Ecto neural progenitor cell (in vitro differentiated cells): ENCODE results near the gene PTCH1.

Source experiments
- DNase-seq: peaks from one replicate; pipeline ENCODE4 v3.0.0-alpha.2; 2018; ENCODE audit warnings: low spot score

Gene PTCH1

DNA sequence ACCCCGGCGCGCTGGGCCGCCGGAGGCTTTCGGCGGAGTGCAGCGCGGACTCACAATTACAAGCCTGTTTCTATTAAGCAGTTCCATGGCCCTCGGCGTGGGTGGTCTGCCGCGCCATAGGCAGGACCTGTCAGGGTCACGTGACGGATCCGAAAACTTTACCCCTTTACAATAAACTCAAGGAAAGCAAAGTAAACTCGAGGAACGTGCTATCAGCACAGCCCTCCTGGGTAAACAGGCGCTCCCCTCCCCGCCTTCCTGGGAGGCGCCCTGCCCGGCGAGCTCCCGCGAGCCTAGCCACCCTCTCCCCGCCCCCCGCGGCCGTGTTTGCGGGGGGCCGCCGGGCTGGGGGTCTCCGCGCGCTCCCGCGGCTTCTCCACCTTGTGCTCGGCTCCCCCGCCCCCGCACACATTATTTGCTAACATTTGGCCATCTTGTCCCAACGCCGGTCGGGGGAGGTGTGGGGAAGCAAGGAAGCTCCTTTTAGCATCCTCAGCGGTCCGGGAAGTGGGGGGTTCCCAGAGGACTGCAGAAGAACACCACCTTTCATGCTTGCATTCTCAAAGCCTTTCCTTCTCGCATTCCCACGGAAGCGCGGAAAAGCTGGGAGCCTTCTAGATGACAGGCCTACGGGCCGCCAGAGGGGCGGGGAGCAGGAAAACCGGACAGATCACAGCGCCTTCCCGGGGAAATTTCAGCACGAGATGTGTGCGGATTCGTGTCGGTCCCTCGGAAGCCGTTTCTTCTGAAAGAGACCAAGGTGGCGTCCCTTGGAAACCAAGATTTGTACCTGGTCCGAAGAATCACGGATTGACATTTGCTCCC, at the start of gene PTCH1:
Gene PTCH1 (minus strand): TSS at position 238 of the 825 bp plus-strand sequence.
- DNase-seq: peak; percentile 84

DNA sequence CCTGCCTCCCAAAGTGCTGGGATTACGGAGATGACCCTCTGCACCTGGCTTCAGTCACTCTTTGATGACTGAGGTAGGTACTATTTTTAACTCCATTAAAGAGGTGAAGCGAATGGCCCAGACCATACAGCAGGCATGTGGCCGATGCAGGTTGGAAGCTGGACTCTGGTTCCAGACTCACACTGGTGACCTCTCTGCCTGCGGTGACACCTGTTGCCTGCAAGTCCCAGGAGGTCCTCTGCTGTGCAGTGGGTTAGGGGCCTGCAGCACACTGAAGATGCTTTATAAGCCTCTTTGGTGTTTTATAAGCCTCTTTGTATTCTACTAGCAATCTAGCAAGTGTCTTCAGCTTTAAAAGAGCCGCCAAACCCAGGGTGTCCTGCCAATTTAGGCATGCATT, 49.2 kb upstream of the PTCH1 start:
- no peak for DNase-seq

DNA sequence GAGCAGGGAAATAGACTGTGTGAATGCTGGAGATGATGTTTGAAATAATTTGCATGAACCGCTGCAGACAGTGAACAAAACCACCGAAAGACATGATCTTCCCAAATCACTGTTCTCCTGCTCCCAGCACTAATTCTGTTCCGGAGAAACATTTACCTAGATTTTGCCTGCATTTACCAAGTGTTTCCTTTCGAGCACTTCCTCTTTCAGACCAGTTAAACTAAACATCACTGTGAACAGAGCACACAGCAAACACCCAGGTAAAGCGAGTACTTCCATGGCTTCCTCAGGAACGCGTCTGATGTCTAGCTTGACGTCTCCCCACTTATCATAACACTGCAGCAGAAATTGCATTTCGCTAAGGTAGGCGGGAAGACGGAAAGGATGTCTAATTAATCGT, 45.1 kb upstream of the PTCH1 start:
- DNase-seq: no peak

DNA sequence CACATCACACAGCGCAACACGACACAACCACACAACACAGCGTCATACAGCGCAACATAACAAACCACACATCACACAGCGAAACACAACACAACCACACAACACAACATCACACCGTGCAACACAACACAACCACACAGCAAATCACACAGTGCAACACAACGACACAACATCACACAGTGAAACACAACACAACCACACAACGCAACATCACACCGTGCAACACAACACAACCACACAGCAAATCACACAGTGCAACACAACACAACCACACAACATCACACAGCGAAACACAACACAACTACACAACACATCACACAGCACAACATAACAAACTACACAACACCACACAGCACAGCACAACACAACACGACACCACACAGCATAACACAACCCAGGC, 40.4 kb upstream of the PTCH1 start:
- DNase-seq: no peak

DNA sequence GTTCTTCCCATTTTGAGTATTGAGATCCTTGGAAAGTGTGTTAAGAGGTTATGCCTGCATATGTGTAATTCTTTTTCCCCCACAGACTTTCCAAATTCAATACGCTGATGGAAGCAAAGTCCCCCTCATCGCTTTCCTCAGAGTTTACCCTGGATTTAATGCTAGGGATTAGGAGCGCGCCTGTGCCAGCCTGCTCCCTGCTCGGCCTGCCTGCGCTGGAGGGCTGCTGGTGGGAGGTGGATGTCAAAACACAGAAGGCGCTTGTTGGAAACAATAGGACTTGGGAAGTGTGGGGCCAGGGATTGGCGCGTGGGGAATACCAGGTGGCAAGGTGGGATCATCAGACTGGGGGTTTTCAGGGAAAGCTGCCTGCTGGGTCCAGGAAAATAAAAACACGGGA, 39.8 kb upstream of the PTCH1 start:
- DNase-seq: peak; percentile 63

DNA sequence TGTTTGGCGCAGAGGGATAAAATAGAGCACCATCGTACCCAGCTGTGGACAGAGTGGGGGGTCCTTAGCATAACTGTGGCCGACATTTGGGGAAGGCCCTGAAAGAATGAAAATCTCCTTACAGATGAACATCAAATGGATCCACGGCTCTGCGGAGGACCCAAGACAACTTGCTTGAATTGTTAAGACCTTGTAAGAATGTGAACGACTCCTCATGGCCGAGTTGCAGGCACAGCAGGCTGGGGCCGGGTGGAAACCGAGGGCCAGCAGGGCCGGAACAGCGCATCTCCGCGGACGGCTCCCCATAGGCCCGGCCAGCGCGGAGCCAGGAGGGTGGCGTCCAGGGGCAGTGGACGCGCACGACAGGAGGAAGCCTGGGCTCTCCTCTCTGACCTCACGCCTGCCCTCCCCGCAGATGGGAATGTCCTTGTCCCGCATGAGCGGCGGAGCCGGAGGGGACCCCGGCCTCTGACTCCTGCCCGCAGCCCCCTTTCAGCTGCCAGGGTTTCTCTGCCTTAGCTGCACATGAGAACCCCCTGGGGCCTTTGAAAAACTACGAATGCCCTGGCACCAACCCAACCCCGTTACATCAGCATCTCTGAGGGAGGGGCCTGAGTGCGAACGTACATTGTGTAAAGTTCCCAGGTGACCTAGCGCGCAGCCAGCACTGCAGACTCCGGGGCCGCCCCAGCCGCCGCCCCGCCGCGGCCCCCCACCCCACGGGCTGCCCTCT, 36.2 kb upstream of the PTCH1 start:
- peak; percentile 68 for DNase-seq

DNA sequence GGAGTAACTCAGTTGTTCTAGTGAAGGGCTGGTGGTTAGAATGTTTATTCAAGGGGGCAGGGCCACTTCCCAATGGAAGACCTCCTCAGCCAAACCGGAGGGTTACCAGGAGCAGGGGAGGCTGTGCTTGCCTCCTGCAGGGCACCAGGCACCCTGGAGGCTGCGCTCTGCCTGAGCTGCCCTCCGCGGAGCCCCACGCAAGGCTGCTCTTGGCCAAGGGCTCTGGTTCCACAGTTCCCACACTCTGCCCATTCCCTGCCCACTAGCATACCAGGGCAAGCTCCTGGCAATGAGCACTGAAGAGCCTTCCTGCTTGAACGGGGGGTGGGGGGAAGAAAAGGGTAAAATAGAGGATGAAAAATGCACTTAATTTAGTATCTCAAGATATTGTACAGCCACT, 35.5 kb upstream of the PTCH1 start:
- DNase-seq: peak; percentile 43

DNA sequence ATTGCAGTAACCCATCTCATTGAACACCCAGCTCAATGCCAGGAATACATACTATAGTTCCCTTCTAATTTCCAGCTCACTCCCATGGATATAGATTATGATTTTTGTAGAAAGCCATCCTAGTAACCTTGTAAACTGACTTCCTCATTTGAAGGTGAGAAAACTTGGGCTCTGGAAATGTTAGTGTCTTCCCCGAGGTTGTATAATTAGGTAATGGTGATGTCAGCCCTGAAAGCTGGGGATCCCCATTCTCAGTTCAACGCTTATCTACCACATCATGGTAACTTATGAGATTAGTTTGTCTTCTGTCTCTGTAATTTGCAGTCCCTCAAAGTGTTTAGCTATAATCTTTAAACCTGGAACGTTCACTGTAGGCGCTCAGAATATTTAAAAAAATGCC, 34.6 kb upstream of the PTCH1 start:
- DNase-seq: no peak

DNA sequence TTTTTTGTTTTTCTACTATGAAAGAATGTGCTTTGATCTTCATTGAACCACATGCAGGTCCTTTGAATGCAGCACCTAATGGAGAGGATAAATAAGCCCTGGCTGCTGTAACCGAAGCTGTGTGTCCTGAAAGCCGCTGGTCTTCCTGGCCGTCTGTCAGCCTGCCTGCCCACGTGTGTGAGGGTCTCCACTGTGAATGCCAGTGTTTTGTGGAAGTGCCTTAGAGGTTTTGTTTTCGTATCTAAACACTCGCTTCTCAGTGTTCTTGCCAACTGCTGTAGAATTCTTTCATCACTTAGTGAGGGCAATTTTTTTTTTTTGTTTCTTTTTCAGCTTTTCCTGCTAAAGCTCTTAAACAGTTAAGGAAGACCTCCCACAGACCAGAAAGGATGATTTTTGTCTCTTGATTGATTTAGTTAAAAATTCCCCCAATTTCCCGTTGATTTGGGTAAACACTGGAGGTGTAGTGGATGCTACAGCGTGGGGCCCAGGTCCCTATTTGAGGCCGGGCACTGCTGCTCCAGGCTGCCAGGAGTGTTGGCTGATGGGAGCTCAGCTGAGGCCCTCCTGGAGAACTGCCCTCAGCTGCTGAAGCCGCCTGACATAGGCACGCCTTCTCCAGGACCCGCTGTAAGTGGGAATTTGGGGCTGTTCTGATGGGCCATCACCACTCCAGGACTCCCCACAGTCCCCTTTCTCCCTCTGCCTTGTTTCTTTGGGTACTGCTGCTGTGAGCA, 29.2 kb upstream of the PTCH1 start:
- DNase-seq: no peak

DNA sequence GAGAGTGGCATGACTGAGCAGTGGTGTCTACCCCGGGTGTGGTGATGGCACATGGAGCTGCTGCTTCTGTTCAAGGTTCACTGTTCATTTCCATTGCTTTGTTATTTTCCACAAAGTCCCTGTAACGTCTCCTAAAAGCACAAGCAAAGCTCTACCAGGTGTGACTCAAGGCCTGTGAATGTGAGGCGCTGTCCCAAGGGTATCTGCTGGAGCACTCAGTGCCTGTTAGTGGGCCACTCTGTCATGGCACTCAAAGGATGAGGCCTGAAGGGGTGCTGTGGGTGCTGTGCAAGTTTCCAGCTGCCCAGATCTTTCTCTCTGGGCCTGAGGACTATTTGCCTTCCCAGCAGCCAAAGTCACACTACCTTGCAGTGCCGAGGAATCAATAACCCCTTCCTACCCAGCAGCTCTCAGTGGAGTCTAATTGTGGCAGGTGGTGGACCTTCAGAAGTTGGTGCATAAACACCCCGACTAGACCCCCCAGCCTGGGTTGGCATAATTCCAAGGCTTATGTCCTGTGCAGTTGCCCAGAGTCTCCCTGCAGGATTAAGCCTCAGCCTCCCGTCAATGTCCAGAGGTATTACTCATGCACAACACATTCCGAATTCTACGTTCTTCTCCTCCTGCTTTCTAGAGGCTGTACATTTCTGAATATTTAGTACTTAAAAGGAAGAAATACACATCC, 17.4 kb upstream of the PTCH1 start:
- DNase-seq: no peak

DNA sequence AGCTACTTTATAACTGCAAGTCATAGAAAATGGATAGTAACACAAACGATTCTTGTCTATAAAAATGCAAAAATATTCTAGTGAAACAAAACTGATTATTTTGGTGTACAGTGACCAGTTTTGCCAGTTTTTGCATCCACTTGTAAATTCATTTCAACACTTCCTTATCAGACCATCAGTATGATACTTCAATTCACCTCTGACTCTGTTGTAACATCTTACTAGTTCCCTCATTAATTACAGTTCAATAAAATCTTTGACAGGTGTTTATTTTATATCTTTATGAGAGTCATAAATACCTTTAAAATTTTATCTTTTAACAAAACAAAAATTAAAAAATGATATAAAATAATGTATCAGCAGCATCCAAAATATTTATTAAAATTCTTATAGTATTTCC, 13.1 kb upstream of the PTCH1 start:
- no peak for DNase-seq

DNA sequence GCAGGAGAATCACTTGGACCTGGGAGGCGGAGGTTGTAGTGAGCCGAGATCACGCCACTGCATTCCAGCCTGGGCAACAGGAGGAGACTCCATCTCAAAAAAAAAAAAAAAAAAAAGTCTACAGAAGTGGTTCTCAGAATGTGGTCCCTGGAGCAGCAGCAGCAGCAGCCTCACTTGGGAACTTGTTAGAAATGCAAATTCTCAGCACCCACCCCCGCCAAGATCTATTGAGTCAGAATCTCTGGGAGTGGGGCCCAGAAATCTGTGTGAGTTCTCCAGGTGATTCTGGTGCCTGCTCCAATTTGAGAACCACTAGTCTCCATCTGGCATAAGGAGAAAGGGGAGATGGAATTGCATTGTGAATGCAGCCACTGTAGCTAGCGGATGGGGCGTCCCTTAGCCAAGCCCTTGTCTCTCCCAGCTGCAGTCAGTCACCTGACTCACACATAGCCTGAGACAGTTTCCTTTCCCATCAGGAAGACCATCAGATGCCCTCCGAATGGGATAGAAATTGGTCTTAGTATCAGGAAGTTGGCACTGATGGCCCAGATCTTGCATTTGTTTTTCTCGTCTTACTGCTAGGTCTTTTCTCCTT, 12.2 kb upstream of the PTCH1 start:
- no peak for DNase-seq

DNA sequence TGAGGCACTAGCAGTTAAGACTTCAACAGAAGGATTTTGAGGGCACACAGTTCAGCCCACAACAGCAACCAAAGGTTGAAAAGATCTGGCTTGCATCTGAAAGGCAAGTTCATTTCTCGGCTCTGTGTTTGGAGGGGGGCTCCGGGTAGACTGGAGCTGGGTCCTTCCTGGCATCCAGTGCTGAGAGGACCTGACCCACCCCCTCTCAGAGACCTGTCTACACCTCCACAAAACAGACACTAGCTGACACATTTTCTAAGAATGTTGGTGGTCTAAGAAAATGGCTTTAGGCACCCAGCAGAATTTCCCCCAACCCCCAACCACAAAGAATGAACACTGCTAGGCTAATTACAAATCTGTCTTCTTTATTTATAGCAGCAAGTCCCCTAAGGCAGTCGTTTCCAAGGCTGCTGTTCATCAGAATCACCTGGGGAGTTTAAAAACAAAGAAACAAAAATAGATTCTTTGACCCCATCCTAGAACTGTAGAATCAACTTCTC, 6.2 kb upstream of the PTCH1 start:
- DNase-seq: peak; percentile 23

DNA sequence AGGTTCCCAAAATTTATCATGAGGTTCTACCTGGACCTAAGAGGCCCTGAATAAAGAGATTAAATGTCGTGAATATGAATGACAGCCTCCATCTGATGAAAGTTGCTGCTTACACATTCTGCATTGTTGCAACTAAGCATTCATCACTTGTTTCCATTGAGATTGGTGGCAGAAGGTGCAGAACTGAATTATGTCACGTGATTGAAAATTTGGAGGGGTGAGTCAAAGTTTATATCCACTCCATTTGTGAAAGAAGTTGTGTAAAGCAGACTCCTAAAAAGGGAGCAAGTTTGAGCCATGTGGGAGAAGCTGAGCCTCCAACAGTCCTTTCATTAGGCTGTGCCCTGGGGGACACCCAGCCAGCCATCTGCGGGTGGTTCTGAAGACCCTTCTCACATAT, 4.9 kb upstream of the PTCH1 start:
- DNase-seq: no peak

DNA sequence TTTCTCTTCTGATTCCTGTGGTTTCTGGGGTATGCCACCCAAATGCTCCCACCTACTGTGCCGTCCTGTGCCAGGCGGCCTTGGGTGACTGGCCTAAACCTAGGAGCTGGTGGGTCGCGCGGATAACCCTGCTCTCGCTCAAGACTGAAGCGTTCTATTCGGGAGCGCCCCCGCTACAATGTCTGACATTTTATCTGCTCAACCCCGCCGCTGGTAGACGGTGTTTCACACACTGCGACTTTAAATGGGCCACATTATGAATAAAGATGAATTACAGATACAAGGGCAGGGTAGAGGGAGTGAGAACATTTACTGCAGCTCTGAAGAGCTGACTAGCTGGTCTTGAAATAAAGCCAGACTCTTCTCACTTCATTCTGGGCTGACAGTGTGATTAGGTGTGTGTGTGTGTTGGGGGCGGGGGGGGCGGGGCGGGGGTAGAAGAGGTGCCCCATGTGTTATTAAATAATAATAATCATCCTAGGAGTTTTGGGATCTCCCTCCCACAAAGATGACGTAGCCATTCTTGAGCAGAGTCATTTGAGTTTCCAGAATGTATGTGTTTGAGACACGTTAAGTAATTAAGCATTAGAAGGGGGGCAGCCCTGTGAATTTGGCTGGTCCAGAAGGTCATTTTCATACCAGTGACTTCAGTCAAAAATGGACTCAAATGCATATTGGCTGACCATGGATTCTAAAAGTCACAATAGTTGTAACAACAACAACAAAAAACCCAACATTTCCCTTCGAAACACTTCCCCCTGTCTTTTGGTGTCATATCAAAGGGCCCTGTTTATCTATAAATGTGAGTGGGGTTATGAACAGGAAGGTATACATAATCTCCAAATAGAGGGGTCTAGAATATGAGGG, 1.0 kb upstream of the PTCH1 start:
- DNase-seq: no peak

DNA sequence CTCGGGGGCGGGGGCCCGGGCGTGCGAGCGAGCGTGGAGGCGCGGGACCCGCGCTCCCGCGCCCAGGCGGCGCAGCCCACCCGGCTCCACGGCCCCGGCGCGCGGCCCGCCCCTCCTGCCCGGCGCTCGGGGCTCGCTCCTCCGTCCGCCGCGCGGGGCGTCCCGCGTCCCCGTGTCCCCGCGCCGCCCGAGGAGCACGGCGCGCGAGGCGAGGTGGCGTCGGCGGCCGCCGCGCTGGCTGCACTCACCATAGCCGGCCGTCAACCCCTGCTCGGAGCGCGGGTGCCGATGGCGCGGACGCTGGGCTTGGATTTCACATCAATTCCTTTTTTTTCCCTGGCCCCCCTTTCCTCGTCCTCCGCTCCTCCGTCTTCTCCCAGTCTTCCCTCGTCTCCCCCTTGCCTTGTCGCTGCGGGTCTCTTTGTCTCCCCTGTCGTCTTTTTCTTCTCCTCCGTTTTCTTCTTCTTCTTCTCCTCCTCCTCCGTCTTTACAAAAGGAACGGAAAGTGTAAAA, 494 bp downstream of the PTCH1 start:
- DNase-seq: peak; percentile 67

DNA sequence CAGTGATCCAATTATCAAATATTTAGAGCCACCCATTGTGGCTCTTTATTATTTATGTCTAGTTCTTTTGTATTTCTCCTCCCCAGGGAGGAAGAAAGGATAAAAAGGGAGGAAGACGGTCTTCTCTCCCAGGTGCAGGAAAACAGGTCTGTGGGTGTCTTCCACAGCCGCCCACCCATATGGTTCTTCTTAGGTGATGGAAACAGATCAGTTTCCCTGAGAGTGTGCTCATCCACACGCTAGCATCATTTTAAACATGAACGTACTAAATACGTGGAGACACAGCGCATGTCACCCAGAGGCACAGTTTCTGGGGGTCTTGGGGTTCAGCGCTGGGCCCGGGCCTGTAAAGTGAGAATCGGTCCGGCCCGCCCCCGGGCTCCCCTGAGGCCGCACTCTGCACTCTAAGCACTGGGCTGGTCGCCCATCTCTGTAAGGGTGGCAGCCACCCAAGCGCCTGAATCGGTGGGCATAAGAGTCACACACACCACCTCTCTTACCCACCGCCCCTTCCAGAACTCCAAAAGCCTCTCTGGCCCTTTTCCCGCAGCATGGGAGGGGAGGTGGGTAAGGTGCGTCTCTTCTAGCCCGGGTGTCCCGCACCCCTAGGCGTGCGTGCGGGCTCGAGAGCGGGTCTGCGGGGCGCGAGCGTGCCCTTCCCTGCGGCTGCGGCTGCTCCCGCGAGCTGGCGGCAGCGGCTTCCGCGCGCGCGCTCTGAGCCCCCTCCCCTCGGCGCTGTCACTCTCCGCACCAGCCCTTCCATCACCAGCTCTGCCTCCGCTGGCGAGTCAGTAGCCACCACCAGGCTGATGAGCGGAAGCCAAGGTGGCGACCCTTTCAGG, 1.3 kb downstream of the PTCH1 start:
- peak; percentile 78 for DNase-seq

DNA sequence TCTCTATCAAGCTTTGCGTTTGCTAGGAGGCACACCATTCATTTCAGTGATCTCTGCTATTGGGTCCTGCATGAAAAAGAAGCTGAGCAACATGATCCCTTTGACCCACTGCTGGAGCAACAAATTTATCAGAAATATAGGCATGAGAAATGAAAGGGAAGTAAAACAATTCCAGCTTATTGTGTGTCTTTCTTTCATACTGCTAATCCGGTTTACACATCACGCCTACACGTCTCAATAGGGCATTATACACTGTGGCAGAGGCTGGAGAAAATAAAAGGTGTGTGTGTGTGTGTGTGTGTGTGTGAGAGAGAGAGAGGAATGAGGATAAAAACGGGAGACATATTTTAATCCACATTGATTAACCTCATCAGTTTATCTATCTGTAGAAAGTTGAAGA, 2.4 kb downstream of the PTCH1 start:
- no peak for DNase-seq

DNA sequence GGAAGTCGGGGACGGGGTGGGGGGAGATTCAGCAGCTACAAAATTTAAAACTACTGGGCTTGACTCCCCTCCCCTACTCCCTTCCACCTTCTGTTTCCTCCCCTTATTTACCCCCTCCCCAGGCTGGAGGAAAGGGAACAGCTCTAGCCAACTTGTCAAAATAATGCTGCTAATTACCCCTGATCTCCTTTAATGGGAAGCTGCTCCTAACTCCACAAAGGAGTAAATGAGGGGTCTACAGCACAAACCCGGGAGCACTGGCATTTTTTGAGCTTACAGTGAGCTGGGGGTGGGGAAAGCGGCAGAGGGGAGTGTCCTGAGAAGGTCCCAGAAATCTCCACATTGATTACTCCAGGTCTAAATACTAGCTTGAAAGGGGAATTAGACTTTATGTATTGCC, 3.1 kb downstream of the PTCH1 start:
- no peak for DNase-seq

DNA sequence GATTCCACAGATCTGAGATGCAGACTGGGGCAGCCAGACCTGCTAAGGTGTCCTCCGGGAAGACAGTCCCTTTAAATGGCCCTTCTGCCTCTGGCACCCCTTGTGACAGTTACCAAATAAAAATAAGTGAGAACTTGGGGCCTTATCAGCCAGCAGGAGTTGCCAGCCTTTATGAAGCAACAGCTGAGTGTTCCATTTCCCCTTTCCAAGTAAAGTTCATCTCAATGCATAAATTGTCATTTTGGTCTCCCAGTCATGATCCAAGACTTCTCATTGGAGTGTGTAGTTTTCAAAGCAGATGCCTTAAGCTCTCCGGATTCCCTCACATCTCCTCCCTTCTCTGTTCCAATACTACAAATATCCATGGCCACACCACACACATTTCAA, 4.1 kb downstream of the PTCH1 start:
- no peak for DNase-seq
